ENCODE results near the gene VPS45. TPM values are rescaled to one million over a fixed set of nuclear protein-coding genes. Genes with fewer than 3 reads are reported as not detected.
A peak's percentile ranks its signal among the peaks of the same experiment; 100 is the strongest.
"Not testable (repeated sequence)": the region's sequence is repeated elsewhere in the genome, so short reads cannot be mapped to it uniquely, and the experiment has no call there.

VPS45 gene
- total RNA-seq, 1 experiment from 2014 or later: 35.1 TPM

GRCh38 chr1:150132372-150132771 is 64.8 kb downstream of the VPS45 start:
- no peak for DNase-seq (ENCODE audit: low spot score)

- no peak for DNase-seq (ENCODE audit: low spot score)
Observed at GRCh38 chr1:150134537-150134936, 67.0 kb downstream of the VPS45 start.

GRCh38 chr1:150135400-150135799 is 67.8 kb downstream of the VPS45 start:
- not testable (repeated sequence) for DNase-seq (ENCODE audit: low spot score)

GRCh38 chr1:150138044-150138443 is 70.5 kb downstream of the VPS45 start:
- no peak for DNase-seq (ENCODE audit: low spot score)

- no peak for DNase-seq (ENCODE audit: low spot score)
Observed at GRCh38 chr1:150141452-150141851, 73.9 kb downstream of the VPS45 start.

- DNase-seq (ENCODE audit: low spot score): no peak
Observed at GRCh38 chr1:150142083-150142482, 74.5 kb downstream of the VPS45 start.

GRCh38 chr1:150144606-150145005 is 77.0 kb downstream of the VPS45 start:
- DNase-seq (ENCODE audit: low spot score): no peak

GRCh38 chr1:150146016-150146415 is 78.4 kb downstream of the VPS45 start:
- DNase-seq (ENCODE audit: low spot score): not testable (repeated sequence)

GRCh38 chr1:150146849-150147542 is 79.4 kb downstream of the VPS45 start:
- no peak for DNase-seq (ENCODE audit: low spot score)

- DNase-seq (ENCODE audit: low spot score): no peak
Observed at GRCh38 chr1:150148837-150149270, 81.3 kb downstream of the VPS45 start.

GRCh38 chr1:150149271-150150132 is 81.9 kb downstream of the VPS45 start, which contains the start of gene PLEKHO1:
PLEKHO1 (plus strand) TSS chr1:150149916; CDS start chr1:150150258, 342 bp downstream.
- peak; percentile 56 for DNase-seq (ENCODE audit: low spot score)

GRCh38 chr1:150150133-150151021 is 82.8 kb downstream of the VPS45 start:
- no peak for DNase-seq (ENCODE audit: low spot score)

GRCh38 chr1:150151291-150152181 is 84.0 kb downstream of the VPS45 start:
- DNase-seq (ENCODE audit: low spot score): no peak

- DNase-seq (ENCODE audit: low spot score): no peak
Observed at GRCh38 chr1:150152182-150152536, 84.6 kb downstream of the VPS45 start.

- no peak for DNase-seq (ENCODE audit: low spot score)
Observed at GRCh38 chr1:150152772-150153456, 85.3 kb downstream of the VPS45 start.

- DNase-seq (ENCODE audit: low spot score): no peak
Observed at GRCh38 chr1:150154143-150154542, 86.6 kb downstream of the VPS45 start.

- no peak for DNase-seq (ENCODE audit: low spot score)
Observed at GRCh38 chr1:150155413-150156071, 88.0 kb downstream of the VPS45 start.

GRCh38 chr1:150156868-150157603 is 89.5 kb downstream of the VPS45 start:
- no peak for DNase-seq (ENCODE audit: low spot score)

GRCh38 chr1:150159550-150159949 is 92.0 kb downstream of the VPS45 start:
- no peak for DNase-seq (ENCODE audit: low spot score)

Data from H4 (cell line).